Nucleus accumbens (tissue), 56 donors: ENCODE data around the gene KLK12.
A peak's percentile ranks its signal among the peaks of the same experiment; 100 is the strongest.

Experiments used
- DNase-seq, 56 donors: peaks; one replicate each; lab custom pipeline; 2025; lab: John Stamatoyannopoulos, UW

Gene KLK12, protein sequence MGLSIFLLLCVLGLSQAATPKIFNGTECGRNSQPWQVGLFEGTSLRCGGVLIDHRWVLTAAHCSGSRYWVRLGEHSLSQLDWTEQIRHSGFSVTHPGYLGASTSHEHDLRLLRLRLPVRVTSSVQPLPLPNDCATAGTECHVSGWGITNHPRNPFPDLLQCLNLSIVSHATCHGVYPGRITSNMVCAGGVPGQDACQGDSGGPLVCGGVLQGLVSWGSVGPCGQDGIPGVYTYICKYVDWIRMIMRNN

DNA sequence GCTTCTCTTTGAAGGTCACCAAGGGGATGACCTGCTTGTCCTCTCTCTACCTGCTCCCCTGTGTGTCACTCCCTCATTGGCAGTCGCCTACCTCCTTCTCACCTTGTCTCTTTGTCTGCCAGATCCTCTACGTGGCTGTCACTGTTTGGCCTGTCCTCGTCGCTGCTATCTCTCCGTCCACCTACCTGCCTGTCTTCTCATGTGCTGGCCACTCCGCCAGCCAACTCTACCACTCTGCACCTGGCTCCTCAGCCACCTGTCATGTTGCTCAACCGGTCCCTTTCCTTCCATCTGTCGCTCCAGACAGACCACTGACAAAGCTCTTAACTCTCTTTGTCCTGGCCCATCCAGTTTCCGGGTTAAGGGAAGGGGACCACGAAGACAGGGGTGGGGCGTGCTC, at the start of gene KLK12:
Gene KLK12, minus strand, starts transcription at position 299 of the 400 bp plus-strand sequence. CDS start 381 bp downstream, outside the sequence.
- no peak for DNase-seq

DNA sequence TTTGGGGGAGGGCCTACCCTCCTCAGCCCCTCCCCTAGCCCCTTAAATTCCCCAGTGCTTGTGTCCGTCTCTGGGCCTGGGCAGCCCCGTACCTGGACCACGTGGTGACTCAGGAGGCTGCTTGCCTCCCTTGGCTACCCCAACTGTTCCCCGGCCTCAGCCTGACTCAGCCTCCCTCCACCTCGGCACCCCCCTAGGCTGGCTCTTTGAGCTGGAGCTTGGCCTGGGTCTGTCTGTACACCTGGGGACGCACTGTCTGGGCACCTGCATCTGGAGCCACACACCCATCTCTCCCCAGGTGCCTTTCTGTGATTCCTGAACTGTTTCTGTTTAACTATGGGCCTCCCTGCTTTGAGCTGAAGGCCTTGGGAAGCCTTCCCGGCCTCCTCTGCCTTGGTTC, 49.7 kb upstream of the KLK12 start:
- no peak for DNase-seq

DNA sequence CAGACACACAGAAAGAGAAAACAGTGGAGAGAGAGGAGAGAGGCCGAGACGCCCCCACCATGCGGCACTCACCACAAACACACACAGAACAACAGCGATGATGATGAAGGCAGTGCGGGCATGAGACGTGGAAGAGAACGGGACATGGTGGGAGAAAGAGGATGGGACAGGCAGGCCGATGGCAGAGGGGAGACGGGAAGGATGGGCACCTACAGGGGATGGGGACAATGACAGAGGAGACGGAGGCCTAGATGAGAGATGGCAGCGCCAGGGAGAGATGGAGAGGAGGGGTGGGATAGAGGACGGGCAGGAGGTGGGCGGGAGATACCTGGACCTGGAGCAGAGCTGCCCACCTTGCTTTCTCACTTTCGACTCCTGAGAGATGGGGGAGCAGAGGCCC, 49.0 kb upstream of the KLK12 start:
- DNase-seq = no peak

DNA sequence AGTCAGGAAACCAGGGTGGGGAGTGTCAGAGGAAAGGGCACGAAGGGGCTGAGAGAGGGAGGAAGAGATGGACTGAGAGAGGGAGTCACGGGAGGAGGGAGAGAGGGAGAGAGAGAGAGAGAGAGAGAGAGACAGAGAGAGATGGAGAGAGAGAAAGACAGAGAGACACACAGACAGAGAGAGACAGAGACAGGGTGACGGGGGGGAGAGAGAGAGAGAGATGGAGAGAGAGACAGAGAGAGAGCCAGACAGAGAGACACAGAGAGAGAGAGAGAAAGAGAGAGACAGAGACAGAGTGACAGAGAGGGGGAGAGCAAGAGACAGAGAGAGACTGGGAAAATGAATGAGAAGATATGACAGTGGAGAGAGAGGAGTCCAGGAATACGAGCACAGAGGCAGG, 48.4 kb upstream of the KLK12 start:
- no peak for DNase-seq

DNA sequence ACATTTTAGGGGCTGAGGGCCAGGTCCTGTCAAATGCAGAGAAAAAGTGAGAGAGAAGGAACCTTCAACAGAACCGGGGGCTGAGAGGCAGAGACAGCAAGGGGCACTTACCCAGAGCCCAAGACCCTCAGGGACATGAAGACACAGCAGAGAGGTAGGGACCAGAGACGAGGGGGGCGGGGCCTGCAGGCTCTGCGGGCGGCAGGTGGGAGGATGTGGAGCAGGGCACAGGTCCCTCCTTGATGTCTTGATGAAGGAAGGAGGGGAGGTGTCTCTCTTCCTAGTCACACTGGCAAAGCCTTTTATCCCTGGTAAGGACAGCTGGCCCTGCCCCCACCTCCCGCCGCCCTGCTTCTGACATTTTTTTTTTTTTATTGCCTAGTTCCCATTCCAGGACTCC, 47.8 kb upstream of the KLK12 start, which contains the start of gene KLK14:
Gene KLK14, minus strand, starts transcription at position 277 of the 400 bp plus-strand sequence. Its CDS starts 273 bp downstream, at position 4.
- DNase-seq = no peak

GRCh38 chr19:51081476-51081875, 46.7 kb upstream of the KLK12 start:
- DNase-seq = no peak

DNA sequence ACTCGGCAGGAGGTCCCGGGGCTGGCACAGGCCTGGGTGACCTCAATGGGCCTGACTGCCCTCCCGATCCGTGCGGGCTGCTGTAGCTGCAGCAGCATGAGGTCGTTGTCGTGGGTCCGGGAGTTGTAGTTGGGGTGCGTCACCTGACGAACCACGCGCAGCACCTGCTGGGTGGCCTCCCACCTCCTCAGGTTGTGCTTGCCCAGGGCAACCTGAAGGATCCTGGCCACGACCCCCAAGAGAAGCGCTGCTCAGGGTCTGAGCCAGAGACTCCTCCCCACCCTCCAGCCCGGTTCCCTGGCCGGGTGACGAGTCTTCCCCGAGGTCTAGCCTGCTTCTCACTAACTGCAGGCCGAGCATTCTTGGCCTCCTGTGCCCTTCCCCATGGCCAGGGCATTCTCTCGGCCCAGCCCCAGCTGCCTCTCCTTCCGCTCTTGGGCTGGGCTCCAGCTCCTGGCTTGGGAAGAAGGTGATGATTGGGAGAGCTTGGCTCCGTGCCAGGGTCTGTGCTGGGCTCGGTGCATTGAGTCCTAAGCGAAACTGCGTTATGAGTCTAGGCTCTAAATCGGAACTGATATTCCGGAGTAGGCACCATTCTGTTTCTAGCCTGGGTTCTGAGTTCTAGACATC, 44.8 kb upstream of the KLK12 start:
- DNase-seq = peak in 3 of 56 donors; percentile 5 to 20 (median 9)

DNA sequence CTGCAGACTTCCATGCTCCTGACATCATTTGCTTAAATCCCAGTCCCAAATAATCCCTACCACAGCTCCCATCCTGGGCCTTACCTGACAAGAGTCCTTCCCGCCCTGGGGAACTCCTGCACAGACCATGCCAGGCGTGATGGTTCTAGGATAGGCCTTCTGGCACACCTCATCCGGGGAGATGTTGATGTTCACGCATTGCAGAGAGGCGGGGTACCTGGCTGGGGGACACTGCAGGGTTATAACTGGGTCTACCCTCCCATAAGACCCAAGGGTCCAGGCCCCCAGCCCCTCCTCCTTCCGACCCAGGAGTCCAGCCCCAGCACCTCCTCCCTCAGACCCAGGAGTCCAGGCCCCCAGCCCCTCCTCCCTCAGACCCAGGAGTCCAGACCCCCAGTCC, 43.9 kb upstream of the KLK12 start:
- DNase-seq = no peak

GRCh38 chr19:51078104-51078503, 43.3 kb upstream of the KLK12 start:
- DNase-seq = no peak

DNA sequence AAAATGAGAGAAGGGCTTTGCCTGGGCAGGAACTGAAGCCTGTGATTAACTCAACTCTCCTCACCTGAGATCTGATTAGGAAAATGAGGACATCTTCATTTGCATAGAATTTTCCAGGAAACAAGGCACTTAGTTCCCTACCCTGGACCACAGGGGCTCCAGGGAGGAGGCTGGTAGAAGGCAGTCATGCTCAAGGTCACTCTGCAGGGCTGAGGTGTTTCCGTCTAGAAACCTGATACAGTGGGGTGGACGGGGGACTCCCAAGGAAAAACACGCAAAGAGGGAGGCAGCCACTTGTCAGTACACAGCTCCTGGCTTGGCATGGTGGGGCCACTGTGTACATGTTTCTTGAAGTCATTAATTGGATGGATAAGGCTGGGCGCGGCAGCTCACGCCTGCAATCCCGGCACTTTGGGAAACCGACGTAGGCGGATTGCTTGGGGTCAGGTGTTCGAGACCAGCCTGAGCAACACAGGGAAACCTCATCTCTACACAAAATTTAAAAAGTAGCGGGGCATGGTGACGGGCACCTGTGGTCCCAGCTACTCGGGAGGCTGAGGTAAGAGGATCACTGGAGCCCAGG, 41.9 kb upstream of the KLK12 start:
- no peak for DNase-seq

GRCh38 chr19:51075998-51076397, 41.2 kb upstream of the KLK12 start:
- DNase-seq = no peak

GRCh38 chr19:51071095-51071405, 36.2 kb upstream of the KLK12 start:
- DNase-seq = no peak

- DNase-seq = no peak
Measured at GRCh38 chr19:51070334-51071094, 35.7 kb upstream of the KLK12 start.

DNA sequence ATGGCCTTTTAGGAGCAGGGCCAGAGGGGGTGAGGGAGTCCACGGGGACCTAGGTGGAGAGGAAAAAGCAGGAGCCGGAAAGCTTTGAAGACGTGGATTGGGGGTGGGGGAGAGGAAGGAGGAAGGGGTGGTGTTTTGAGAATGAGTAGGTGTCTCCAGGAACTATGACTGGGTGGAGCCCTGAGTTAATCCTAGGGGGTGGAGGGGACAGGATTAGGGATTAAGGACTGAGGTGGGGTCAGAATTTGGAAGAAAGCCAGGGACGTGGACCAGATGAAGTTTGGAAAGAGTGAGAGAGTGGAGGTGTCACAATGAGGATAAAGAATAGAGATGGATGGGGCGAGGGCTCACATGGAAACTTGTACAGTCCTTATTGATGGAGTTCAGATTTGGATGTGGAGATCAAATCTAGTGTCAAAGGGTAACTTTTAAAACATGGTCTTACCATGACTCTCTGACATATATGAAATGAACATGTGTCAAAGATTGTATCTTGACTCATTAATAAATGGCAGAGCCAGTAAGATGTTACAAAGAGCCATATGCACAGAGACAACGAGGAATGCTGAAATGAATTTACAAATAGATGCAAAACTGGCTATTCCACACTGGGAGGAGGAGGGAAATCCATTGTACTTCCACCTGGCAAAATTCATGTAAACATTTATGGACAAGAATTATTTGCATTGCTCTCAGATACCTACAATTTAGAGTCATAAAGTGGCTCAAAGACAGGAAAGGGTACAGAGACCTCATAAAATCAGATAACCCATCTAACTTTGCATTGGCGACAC, 31.8 kb upstream of the KLK12 start:
- DNase-seq = no peak

DNA sequence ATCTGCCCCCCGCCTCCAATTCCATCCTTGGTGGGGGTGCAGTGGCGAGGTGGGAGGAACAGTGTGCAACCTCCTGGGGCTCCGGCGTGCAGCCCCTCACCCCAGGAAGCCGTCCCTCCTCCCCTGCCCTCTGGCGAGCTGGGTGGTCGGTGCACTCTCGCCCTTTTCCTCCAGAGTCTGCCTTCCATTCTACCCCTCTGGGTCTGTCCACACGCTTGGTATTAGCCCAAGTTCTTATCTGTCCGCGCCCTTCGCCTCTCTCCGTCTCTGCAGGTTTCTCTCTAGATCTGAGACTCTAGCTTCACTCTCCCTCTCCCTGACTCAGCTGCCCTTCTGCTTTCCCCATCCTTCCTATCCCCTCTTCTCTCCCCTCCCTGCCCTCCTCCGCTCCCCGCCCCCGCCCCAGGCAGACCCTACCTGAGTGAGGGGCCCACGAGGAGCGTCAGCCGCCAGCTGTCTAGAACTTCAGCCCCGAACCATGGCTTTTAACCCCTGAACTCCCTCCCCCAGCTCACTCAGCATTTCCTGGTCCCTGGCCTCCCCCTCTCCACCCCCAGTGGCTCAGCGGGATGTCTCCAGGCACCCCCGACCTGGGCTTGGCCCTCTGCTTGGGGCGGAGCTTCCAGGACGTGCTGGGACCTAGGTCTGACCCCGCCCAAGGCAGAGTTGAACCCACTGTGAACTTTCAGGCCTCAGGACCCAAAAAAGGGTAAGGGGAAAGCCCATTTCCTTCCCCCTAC, 30.6 kb upstream of the KLK12 start:
- DNase-seq = no peak

DNA sequence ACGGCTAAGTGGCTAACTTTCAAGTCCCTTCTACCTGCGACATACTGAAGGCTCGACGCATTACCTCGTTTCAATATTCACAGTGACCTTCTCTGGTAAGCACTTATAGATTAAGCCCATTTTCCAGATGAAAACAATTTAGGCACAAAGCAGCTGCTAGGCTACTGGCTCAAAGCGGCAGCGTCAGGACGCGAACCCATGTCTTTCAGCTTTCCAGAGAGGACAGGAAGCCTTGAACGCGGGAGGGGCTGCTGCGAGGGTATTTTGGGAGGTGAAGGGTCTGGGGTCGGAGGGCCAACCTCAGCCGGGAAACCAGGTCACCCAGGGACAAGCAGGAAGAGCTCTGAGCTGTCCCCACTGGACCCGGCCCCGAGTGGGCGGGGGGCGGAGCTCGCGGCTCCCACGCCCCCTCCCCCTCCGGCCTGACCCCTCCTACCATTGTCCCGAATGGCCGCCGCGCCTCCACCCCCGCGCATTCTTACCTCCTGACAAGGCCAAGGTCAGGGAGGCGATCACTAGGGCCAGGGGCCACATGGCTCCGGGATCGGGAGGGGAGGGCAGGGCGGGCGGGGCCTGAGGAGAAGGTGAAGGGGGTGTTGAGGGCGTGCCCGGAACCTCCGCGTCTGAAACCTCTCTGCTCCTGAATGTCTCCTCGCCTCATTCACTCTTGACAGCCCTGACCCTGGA, 29.9 kb upstream of the KLK12 start, which contains the start of gene KLK13:
Gene KLK13, minus strand, starts transcription at position 559 of the 687 bp plus-strand sequence. Its CDS starts 25 bp downstream, at position 534.
- DNase-seq = no peak

GRCh38 chr19:51063664-51064063, 28.9 kb upstream of the KLK12 start:
- no peak for DNase-seq

DNA sequence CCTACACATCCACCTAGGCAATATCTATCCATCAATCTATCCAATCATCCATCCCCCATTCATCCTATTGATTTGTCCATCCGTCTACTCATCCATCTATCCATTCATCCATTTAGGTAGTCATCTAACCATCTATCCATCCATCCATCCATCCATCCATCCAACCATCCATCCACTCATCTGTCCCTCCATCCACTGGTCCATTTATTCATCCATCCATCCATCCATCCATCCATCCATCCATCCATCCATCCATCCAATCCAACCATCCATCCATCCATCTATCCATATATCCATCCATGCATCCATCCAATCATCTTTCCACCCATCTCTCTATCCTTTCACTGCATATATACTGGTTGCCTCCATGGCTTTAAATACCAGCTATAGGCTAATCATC, 26.2 kb upstream of the KLK12 start:
- DNase-seq = no peak

- DNase-seq = no peak
Measured at GRCh38 chr19:51060336-51060735, 25.5 kb upstream of the KLK12 start.
